ENCODE measurements around the gene FAM81A.

DNA sequence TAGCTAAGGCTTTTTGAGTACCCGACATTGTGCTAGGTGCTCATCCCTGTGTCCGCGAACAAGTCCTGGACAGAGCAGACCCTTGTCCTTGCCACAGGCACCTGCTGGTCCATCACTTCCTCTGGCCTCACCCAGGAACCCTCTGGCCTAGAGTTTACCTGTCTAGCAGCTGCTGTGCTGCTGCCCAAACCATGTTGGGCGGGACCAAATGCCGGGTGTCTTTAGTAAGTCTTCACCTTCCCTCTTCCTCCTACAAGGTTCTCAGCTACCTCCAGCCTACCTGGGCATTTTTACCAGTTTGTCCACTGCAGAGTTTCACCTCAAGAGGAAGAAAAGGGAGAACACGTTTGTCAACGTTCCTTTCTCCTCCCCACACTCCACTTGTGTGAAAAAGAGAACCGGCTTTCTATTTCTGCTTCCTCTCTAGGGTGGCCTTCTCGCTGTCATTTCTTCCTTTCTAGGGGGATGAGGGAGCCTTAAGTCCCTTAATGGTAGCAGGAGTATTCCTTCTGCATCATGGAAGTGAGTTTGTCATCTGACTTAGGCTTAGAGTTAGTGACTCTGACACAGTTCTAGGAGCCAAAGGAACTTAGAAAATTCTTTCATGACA is 93.2 kb downstream of the FAM81A start:
- no peak for TF ChIP-seq POLR2A (IDR thresholded peaks at IDR 0.05; ENCODE audit: low read depth, low read length)
- TF ChIP-seq TAF1 (IDR thresholded peaks at IDR 0.05; ENCODE audit: low read depth, low read length): no peak
- TF ChIP-seq POU2F2 (IDR thresholded peaks at IDR 0.05; ENCODE audit: low read depth, low read length): no peak

Data from GM12891 (cell line).